Pons (tissue), 1 donor: ENCODE data around the gene RAB35.
"Not testable (repeated sequence)": the region's sequence is repeated elsewhere in the genome, so short reads cannot be mapped to it uniquely, and the experiment has no call there.

Experiments used
- DNase-seq: peaks from one replicate; pipeline ENCODE4 v3.0.0-alpha.2; 2016; ENCODE audit warnings: low spot score

The RAB35 gene

DNA sequence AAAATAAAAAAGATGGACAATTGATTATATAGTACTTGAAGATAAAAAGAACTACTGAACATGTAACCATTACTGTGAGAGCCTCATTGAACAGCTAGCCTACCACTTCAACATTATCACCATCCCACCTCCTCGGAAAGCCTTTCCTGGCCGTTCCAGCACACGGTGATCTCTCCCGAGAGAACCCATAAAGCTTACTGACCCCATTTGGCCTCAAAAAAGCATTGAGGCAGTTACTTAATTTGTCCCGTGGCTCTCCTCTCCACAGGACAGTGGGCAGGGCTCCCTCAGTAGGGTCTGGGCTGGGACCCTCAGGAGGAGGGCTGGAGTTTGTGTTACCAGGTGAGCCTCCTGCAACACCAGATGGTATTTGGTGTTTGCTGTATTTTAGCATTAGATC is 55.8 kb downstream of the RAB35 start:
- DNase-seq: no peak

DNA sequence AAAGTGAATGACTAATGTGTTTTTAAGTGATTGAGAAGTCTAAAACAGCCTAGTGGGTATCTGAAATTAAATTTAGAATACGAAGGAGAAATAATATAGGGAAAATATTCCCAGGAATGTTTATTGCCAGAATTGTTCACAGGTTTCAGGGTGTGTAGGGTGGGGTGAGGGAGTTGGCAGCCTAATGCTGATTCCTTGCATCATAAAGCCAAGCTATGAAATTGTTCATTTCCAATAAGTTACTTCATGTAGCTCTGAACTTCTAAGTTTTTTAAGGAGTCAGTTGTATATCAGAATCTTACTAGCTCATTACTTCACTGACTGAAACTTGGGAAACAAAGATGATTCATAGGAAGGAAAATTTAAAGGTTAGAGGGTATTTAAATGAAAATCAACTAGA is 56.4 kb downstream of the RAB35 start:
- no peak for DNase-seq

DNA sequence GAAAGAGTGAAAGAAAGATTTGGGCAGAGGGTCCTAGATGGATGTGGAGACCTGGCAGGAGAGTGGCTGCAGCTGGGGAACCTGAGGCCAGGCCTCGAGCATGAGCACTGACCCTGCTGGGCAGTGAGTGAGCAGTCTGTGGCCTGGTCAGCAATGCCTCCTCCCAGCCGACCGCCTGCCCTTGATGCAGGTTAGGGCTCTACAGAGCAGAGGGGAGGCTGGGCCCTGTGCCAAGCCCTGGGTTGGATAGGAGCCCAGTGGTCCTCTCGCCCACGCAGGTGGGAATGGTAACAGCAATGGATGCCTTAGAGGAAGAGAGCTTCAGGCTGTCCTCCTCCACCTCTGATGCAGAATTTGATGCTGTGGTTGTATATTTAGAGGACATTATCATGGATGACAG is 59.8 kb downstream of the RAB35 start:
- DNase-seq: no peak

DNA sequence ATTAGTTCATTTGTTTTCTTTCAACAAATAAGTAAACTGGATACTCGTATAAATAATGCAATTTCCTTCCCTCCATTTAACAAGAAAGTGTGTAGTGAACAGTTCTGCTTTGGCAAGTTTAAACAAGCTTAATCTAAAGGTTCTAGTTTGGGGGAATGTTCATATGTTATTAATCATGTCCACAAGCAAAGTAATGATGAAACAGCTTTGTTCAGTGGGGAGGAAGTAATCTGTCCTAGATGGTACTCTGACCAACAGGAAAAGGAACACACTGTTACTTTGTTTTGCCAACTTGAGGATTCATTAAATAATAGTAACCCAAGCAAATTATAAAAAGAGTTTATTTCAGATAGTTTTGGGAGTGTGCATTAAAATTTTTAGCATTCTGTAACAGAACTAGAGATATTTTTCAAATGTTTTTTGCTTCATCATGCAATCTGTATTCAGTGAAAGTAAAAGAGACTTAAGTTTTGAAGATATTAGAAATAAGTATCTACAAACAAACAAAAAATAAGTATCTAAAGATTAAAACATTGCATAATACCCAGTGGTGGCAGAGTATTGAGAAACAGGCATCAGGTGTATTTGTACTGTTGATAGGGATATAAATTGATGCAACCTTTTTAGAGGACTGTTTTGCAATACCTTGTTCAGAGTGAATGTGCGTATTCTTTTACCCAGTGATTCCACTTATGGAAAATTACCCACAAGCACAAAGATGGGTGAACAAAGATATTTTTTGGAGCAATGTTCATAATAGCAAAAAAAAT is 61.1 kb downstream of the RAB35 start:
- no peak for DNase-seq

DNA sequence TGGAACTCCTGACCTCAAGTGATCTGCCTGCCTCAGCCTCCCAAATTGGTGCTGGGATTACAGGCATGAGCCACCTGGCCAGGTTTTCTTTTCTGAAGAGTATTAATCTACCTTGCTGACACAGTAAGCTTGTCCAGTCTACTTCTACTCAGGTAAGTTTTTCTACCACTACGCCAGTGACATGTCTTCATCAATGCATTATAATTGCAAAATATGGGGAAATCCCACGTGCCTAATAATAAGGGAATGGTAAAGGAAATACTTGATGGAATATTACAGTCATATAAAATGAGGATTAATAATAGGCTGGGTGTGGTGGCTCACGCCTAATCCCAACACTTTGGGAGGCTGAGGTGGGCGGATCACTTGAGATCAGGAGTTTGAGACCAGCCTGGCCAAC is 62.3 kb downstream of the RAB35 start:
- no peak for DNase-seq

DNA sequence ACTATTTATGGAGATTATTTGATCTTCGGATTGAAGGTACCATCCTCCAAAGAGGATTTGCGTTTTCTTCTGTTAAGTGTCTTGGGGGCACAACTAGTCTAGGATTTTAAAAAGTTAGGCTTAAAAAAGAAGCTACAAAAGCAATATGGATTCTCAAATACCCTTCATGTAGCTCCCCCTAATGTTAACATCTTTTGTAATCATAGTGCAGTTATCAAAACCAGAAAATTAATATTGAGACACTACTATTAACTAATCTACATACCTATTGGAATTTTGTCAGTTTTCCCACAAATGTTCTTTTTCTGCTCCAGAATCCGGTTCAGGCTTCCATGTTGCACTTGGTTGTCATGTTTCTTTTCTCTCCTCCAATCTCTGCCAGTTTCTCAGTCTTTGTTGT is 65.0 kb downstream of the RAB35 start:
- no peak for DNase-seq

DNA sequence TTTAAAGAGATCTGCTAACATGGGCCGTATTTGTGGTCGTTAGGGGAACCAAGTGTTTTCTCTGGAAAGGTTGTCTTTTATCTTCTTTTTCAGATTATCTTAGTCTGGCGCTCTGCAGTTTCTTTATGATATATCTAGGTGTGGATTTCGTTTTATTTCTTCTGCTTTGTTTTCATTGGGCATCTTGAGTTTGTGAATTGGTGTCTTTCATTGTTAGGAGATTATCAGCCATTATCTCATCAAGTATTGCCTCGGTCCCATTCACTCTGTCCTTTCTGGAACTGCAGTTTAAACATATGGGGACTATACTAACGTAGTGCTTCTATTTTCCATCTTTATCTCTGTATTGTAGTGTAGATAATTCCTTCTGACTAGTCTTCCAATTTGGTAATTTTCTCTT is 67.1 kb downstream of the RAB35 start:
- DNase-seq: no peak

GRCh38 chr12:120048263-120048662 is 68.3 kb downstream of the RAB35 start:
- no peak for DNase-seq

DNA sequence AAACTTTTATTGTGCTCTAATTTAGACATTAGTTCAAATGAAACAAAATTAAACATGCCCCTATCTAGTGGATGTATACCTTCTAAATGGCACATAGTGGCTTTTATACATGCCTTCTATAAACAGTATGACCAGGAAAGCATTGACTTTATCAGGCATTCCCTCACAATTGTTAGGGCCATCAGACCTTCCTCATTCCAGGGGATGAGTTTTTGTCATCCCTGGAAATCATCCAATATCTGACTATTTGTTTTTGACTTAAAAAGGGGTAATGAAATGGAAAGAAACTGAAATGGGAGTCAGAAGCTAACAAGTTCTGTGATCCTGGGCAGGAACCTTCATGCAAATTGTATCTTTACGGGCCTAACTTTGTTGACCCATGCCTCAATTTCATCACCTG is 69.5 kb downstream of the RAB35 start:
- no peak for DNase-seq

DNA sequence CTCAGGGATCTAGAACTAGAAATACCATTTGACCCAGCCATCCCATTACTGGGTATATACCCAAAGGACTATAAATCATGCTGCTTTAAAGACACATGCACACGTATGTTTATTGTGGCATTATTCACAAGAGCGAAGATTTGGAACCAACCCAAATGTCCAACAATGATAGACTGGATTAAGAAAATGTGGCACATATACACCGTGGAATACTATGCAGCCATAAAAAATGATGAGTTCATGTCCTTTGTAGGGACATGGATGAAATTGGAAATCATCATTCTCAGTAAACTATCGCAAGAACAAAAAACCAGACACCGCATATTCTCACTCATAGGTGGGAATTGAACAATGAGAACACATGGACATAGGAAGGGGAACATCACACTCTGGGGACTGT is 71.2 kb downstream of the RAB35 start:
- DNase-seq: not testable (repeated sequence)
